OCI-LY7 (cell line): ENCODE results near the gene NOP16. TPM values are rescaled to one million over a fixed set of nuclear protein-coding genes. Genes with fewer than 3 reads are reported as not detected.

Experiments
- BruUV-seq: library from RNA; stranded (reverse); fragments of 400-500 nt; replicated peaks from 2 replicates; lab custom pipeline; 2021; lab: Mats Ljungman, UMichigan
- CTCF ChIA-PET: fragments of 300-600 bp; sonication (Branson Sonifier 250); formaldehyde crosslinking; loops from one replicate; lab custom pipeline; 2022; ENCODE audit warnings: antibody characterized with exemption; ENCODE audit not compliant: unreplicated experiment; lab: Charles Lee
- POLR2A ChIA-PET: fragments of 300-600 bp; sonication (Branson Sonifier 250); formaldehyde crosslinking; loops from one replicate; lab custom pipeline; 2022; ENCODE audit warnings: antibody characterized with exemption; lab: Charles Lee
- DNase-seq: peaks from one replicate; pipeline ENCODE4 v3.0.0-alpha.2; 2015; ENCODE audit warnings: low spot score
- H2AFZ ChIP-seq: fragments of 200-600 bp; sonication (generic), shearing (Covaris generic); 2 replicates; pipeline ENCODE4 v1.6.1; 2014; ENCODE audit warnings: mild to moderate bottlenecking, antibody characterized with exemption, low read length, moderate library complexity
- H3K27ac ChIP-seq: fragments of 200-600 bp; sonication (generic); 2 replicates; pipeline ENCODE4 v1.5.1; 2014; ENCODE audit warnings: mixed run types, low read depth, mild to moderate bottlenecking, moderate library complexity, low read length, inconsistent platforms; ENCODE audit not compliant: poor library complexity, severe bottlenecking
- H3K36me3 ChIP-seq: fragments of 200-600 bp; sonication (generic); 2 replicates; pipeline ENCODE4 v1.6.1; 2014; ENCODE audit warnings: mild to moderate bottlenecking, antibody characterized with exemption, low read length, moderate library complexity, mixed read lengths; ENCODE audit not compliant: insufficient read depth
- H3K4me1 ChIP-seq: fragments of 200-600 bp; sonication (generic); 2 replicates; pipeline ENCODE4 v1.5.1; 2014; ENCODE audit warnings: mild to moderate bottlenecking, low read length; ENCODE audit not compliant: insufficient read depth, poor library complexity, severe bottlenecking
- H3K4me2 ChIP-seq: fragments of 200-600 bp; sonication (generic); 2 replicates; pipeline ENCODE4 v1.6.1; 2014; ENCODE audit warnings: mild to moderate bottlenecking, low read length
- H3K4me3 ChIP-seq: fragments of 200-600 bp; sonication (generic); 2 replicates; pipeline ENCODE4 v1.5.1; 2014; ENCODE audit warnings: mild to moderate bottlenecking, low read depth, low read length; ENCODE audit not compliant: poor library complexity, severe bottlenecking
- H3K79me2 ChIP-seq: fragments of 200-600 bp; sonication (generic); 2 replicates; pipeline ENCODE4 v1.6.1; 2016; ENCODE audit warnings: low read depth, mild to moderate bottlenecking, low read length, moderate library complexity, mixed read lengths; ENCODE audit not compliant: insufficient read depth
- H3K9me2 ChIP-seq: fragments of 200-600 bp; sonication (generic); 2 replicates; pipeline ENCODE4 v1.6.1; 2016; ENCODE audit warnings: mild to moderate bottlenecking, low read length, mixed read lengths; ENCODE audit not compliant: insufficient read depth
- H3K9me3 ChIP-seq: fragments of 200-600 bp; sonication (generic); 2 replicates; pipeline ENCODE4 v1.6.1; 2014; ENCODE audit warnings: mild to moderate bottlenecking, mixed run types, low read length, mixed read lengths
- H4K20me1 ChIP-seq: fragments of 200-600 bp; sonication (generic); 2 replicates; pipeline ENCODE4 v1.6.1; 2014; ENCODE audit warnings: mild to moderate bottlenecking, antibody characterized with exemption, low read length, moderate library complexity, mixed read lengths; ENCODE audit not compliant: insufficient read depth
- CTCF ChIP-seq: fragments of 200-600 bp; sonication (generic); conservative IDR thresholded peaks from 2 replicates; pipeline ENCODE4 v1.5.1; 2014; ENCODE audit warnings: mild to moderate bottlenecking, antibody characterized with exemption, low read length, moderate library complexity, mixed read lengths
- EZH2phosphoT487 ChIP-seq: fragments of 200-600 bp; sonication (generic); IDR thresholded peaks from 2 replicates; pipeline ENCODE4 v1.6.1; 2018; ENCODE audit warnings: low read depth, borderline replicate concordance, mild to moderate bottlenecking, mixed run types, antibody characterized with exemption, low read length, moderate library complexity, mixed read lengths
- intact Hi-C: fragments of 100-400 bp; cut with micrococcal nuclease; formaldehyde crosslinking; loops from one replicate; pipeline ENCODE4 v1.10.0; 2022; ENCODE audit not compliant: unreplicated experiment
- total RNA-seq, 2 experiments: library from RNA; depleted of rRNA in 1 of 2; stranded (reverse); fragments of >200 nt in 1 of 2; shearing (Covaris generic) in 1 of 2; gene quantifications; 2 replicates each; pipeline ENCODE4 v1.2.3, GENCODE V29; 2014 to 2022

Gene NOP16
- total RNA-seq, 2 experiments from 2014 or later, result 83.8 to 86.4 TPM

GRCh38 chr5:176384366-176384930 is 4.0 kb downstream of the NOP16 start:
- Histone ChIP-seq H3K9me3 (no peaks in the 10 kb centered on the region), H3K36me3 (peaks cover 86% of the 10 kb centered on the region), H3K27ac (no peak overlapping the region), H3K4me1 (peaks cover 20% of the 10 kb centered on the region), H3K4me3 (no peak overlapping the region), H3K79me2 (peaks cover 40% of the 10 kb centered on the region), H4K20me1 (peaks cover 23% of the 10 kb centered on the region), H3K9me2 (no peaks in the 10 kb centered on the region), H3K4me2 (no peak overlapping the region), H2AFZ (no peak overlapping the region)
- ChIA-PET CTCF (no interaction called here), POLR2A (no interaction called here)
- BruUV-seq, result no TSS peak
- no peak for DNase-seq
- intact Hi-C loops, result loop anchor here (10.0 kb wide), 1 partner anchor 150 kb away; the partner anchor contains the start of gene SIMC1
- TF ChIP-seq CTCF (no peak), EZH2phosphoT487 (no peak)

- Histone ChIP-seq H3K36me3 (peaks cover 90% of the 10 kb centered on the region), H3K9me3 (no peaks in the 10 kb centered on the region), H4K20me1 (peaks cover 23% of the 10 kb centered on the region), H3K9me2 (no peaks in the 10 kb centered on the region), H3K4me1 (peaks cover 20% of the 10 kb centered on the region), H3K4me3 (no peak overlapping the region), H3K4me2 (no peak overlapping the region), H2AFZ (no peak overlapping the region), H3K27ac (no peak overlapping the region), H3K79me2 (peaks cover 36% of the 10 kb centered on the region)
- no TSS peak for BruUV-seq
- no peak for DNase-seq
- TF ChIP-seq CTCF (no peak), EZH2phosphoT487 (no peak)
- CTCF ChIA-PET, result no interaction called here
- POLR2A ChIA-PET, result interaction anchor here (1.1 kb wide), 1 partner anchor 22 kb away, joined by 3 read pairs; no protein-coding TSS in a partner anchor
- intact Hi-C loops, result loop anchor here (10.0 kb wide), 1 partner anchor 149 kb away; the partner anchor contains the start of gene SIMC1
Observed at GRCh38 chr5:176383961-176384360, 4.4 kb downstream of the NOP16 start.
